GM20431 (cell line): Measurements from ENCODE around the gene DGCR8.

ENCODE experiments used
- in situ Hi-C: fragments of 300-500 bp; cut with MseI, MboI; formaldehyde crosslinking; loops from one replicate; pipeline ENCODE4 v1.15.0; 2020; ENCODE audit warnings: low sequenced_read_pairs; ENCODE audit not compliant: unreplicated experiment

The DGCR8 gene

GRCh38 chr22:20133930-20134549 lies 54.0 kb downstream of the DGCR8 start:
- in situ Hi-C loops, result no loop called here

- in situ Hi-C loops, result no loop called here
Measured at GRCh38 chr22:20135265-20135664, 55.2 kb downstream of the DGCR8 start.

DNA sequence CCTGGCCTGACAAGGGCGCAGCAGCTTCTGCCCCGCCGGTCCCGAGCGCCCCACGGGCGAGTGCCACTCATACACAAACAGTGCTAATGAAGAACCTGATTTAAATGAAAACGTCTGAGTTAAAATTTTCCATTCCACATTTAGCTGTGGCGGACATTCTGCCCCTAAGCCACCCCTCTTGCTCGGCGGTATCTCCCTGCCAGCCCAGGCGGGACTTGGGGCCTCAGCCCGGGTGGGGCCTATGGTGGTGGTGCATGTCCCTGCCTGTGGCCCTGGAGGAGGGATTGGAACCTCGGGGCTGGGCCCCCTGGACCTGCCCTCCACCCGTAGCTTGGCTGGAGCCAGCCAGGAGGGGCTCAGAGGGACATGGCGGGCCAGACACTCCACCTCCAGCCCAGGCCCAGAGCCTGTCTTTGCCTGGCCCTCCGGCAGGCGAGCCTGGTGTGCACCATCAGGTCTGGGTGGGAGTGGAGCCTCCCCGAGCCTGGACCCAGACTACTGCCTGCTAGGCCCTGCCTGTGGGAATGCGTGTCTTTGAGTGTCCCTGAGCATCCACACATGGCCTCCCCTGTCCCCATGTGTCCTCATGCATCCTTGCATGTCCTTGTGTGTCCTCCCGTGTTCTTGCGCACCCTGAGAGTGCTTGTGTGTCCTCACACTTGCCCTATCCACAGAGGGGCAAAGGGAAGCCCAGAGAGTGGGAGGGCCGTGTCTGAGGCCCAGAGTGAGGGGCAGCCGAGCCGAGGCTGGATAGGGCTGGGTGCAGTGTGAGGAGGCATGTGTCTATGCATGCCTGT lies 56.0 kb downstream of the DGCR8 start:
- in situ Hi-C loops, result no loop called here

DNA sequence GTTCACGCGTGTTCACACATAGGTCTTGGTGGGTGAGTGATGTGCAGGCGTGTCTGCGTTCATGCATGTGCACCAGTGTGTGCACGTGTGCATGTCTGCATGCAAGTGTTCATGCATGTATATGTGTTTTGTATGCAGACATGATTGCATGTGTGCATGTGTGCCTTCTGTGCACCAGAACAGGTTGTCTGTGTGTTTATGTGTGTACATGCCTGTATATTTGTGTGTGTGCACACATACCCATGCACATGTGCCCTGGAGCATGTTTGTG lies 56.5 kb downstream of the DGCR8 start:
- in situ Hi-C loops, result no loop called here

GRCh38 chr22:20137113-20137512 lies 57.1 kb downstream of the DGCR8 start:
- in situ Hi-C loops, result no loop called here

GRCh38 chr22:20137671-20138416 lies 57.8 kb downstream of the DGCR8 start:
- in situ Hi-C loops, result no loop called here

DNA sequence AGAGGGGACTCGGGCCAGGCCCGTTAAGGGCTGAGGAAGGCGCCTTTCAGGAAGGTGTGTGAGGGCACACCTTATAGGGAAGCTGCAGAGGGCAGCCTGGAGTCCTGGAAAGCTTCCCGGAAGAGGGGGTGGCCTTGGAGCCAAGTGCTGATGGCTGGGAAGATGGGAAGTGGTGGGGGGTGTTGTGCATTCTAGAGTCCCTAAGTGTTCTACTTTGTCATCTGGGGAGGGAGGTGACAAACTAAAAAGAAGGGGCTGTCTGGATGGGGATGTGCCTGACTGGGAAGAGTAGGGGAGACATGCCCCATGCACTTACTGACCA lies 58.3 kb downstream of the DGCR8 start:
- in situ Hi-C loops, result no loop called here

GRCh38 chr22:20138868-20139267 lies 58.8 kb downstream of the DGCR8 start:
- in situ Hi-C loops, result no loop called here

DNA sequence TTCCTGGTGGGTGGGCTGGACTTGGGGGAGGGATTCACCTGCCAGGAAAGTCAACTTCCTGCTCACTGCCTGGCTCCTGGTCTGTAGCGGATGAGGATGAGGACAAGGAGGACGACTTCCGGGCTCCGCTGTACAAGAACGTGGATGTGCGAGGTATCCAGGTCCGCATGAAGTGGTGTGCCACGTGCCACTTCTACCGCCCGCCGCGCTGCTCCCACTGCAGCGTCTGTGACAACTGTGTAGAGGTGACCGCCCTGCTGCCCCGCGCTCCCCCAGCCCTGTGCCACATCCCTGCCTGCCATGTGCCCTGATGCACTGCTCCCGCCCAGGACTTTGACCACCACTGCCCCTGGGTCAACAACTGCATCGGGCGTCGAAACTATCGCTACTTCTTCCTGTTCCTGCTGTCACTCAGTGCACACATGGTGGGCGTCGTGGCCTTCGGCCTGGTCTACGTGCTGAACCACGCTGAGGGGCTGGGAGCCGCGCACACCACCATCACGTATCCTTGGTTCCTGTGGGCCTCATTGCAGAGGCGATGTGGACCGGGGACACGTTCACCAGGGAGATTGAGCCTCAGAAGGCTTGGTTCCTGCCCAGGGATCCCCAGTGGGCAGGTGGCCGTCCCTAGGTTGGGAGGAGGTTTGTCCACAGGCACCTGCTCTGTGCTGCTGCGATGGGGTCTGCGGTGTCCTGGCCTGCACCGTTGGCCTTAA lies 59.5 kb downstream of the DGCR8 start:
- in situ Hi-C loops, result no loop called here

- in situ Hi-C loops, result no loop called here
Measured at GRCh38 chr22:20140107-20140445, 60.0 kb downstream of the DGCR8 start.

DNA sequence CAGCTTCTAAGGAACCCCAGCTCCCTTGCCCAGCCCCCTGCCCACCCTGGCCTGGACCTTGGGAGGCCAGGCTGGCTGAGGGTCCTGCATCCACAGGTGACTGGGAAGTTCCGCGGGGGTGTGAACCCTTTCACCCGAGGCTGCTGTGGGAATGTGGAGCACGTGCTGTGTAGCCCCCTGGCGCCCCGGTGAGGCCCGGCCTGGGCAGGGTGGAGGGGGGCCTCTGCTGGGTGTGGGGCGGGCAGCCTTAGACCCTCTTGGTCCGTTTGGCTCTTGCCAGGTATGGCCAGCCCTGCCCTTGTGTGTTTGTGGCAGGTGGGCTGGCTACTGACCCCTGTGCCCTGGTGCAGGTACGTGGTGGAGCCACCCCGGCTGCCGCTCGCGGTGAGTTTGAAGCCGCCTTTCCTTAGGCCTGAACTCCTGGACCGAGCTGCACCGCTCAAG lies 60.5 kb downstream of the DGCR8 start:
- in situ Hi-C loops, result no loop called here

DNA sequence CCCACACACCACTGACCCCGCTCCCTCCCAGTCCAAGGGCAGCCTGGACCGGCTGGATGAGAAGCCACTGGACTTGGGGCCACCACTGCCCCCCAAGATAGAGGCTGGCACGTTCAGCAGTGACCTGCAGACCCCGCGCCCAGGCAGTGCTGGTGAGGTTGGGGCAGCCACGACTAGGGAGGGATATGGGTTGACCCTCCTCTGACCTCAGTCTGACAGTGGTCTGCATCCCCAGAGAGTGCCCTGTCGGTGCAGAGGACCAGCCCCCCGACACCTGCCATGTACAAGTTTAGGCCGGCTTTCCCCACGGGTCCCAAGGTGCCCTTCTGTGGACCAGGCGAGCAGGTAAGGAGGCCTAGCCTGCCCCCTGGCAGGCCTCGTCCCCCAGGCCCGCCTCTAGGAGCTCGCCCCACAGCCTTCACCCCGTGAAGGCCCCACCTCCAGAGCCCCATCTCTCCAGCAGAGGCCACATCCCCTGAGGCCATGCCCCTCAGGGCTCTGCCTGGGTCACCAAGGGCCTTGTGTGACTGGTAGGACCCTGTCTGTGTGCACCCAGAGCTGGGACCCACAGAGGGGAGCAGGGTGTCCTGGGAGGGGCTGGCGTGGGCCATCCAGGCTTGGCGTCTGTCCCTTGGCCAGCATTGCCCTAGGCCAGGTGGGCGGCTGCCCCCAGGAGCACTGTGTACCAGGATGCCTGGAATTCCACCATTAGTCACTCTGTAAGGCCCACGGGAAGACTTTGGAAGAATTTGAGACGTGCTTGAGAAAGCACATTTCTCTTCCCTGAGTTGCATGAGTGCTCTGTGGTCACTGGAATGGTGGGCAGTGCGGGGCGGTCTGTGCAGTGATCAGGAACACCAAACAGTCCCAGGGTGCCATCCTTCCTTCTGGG lies 61.4 kb downstream of the DGCR8 start:
- in situ Hi-C loops, result no loop called here

DNA sequence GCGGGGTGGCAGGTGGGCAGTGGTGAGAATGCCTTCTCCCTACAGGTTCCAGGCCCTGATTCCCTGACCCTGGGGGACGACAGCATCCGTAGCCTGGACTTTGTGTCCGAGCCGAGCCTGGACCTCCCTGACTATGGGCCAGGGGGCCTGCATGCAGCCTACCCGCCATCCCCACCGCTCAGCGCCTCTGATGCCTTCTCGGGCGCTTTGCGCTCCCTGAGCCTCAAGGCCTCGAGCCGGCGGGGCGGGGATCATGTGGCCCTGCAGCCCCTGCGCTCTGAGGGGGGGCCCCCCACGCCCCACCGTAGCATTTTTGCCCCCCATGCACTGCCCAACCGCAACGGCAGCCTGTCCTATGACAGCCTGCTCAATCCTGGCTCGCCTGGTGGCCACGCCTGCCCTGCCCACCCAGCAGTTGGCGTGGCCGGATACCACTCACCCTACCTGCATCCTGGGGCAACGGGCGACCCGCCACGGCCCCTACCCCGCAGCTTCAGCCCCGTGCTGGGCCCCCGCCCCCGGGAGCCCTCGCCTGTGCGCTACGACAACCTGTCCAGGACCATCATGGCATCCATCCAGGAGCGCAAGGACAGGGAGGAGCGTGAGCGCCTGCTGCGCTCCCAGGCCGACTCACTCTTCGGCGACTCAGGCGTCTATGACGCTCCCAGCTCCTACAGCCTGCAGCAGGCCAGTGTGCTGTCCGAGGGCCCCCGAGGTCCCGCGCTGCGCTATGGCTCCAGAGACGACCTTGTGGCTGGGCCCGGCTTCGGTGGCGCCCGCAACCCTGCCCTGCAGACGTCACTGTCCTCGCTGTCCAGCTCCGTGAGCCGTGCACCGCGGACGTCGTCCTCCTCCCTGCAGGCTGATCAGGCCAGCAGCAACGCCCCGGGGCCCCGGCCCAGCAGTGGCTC lies 62.9 kb downstream of the DGCR8 start:
- in situ Hi-C loops, result no loop called here

DNA sequence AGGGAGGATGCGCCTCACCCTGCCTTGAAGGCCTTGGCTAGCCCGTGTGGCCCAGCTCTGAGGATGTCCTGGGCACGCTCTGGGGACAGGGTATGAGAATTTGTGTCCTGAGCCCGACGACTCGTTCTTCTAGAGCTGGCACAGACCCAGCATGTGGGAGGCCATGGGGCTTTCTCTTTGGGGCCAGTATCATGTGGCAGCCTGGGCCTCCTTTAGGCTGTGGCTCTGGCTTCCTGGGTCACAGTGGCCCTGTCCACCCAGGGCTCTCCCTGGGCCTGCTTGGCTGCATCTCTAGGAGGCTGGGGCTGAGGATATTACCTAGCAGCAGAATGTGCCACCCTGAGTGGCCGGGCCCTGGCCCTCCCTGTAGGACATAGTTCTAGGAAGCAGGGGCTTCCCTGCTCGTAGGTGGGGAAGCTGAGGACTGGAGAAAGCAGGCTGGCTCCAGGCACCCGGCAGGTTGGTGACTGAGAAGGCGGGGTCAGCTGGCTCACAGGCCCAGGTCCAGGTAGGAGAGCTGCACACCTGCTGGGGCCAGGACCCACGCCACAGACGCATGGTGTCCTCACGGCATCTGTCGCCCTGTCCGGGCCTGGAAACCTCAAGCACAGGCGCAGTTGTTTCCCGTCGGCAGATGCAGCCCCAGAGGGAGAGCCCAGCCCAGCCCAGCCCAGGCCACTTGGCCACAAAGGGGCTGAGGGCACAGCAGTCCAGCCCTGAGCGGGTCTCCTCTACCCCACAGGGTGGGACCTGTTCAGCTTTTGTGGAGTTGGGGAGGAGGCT lies 64.0 kb downstream of the DGCR8 start:
- in situ Hi-C loops, result no loop called here

DNA sequence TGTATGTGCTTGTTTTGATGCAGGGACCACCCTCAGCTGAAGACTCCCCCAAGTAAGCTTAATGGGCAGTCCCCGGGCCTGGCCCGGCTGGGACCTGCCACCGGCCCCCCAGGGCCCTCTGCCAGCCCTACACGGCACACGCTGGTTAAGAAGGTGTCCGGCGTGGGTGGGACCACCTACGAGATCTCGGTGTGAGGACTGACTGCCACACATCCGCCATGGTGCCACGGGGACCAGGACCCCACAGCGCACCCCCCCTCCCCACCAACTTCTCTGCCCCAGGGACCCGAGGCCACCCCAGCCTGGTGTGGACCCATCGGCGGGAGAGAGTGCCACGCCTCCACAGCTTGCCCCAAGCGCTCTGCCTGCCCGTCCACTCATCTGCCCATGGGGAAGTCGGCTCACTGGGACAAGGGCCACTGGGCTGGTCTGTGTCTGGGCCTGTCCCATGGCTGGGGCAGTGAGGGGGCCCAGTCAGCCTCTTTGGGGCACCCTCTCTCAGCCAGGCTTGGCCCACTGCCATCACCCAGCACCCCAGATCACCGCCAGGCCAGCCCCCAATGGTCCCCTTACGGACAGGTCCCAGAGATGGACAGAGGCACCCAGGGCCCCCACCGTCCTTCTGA lies 65.3 kb downstream of the DGCR8 start:
- in situ Hi-C loops, result no loop called here

- in situ Hi-C loops, result no loop called here
Measured at GRCh38 chr22:20145832-20146223, 65.8 kb downstream of the DGCR8 start.

DNA sequence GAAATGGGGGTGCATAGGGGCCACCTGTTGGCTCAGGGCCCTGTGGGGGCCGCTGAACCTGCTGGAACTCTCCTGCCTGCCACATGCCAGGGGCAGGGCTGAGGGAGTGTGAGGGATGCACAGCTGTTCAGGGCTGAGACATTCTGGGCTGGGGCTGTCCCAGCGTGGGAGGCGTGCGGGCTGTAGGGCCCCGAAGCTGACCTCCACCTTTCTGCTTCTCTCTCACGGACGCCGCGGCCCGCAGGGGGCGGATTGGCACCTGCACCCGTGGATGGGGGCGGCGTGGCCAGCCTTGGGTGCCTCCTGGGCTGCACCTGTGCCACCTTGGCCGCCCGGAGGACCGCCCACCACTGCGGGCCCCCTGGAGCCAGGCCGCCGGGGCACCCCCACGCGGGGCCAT lies 66.7 kb downstream of the DGCR8 start:
- in situ Hi-C loops, result no loop called here
